ENCODE measurements around the gene FAM181A. TPM values are rescaled to one million over a fixed set of nuclear protein-coding genes. Genes with fewer than 3 reads are reported as not detected.

FAM181A gene
- total and polyA plus RNA-seq, 8 donors, result not detected

DNA sequence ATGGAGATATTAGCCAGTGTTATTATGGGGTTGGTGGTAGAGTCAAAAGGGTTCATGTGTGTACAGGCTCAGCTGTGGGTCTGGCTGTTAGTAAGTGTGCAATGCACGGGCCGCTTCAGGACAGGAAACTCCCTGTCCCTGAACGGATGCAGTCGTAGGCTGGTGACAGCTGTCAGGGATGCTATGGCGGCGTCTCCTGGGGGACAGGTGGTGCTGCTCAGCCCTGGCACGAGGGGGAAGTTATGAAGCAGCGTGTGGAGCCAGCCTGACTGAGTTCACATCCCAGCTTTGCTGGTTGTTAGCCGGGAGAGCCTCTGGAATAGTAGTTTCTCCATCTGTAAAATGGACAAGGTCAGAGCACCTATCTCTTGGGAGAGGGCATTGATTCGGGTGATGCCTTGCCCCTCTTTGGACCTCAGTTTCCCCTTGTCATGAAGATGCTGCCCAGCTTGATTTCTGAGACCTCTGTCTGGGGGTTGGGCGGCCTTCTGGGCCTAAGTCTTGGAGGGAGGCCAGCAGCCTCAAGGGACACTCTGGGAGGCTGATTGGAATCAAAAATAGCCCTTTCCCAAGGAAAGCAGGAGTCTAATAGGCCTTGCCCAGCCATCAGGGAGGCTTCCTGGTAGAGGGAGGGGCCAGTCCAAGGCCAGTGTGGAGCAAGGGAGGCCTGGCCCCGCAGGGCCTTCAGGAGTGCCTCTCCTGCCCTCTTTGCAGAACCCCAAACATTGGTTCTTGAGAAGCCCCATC, 42.1 kb downstream of the FAM181A start:
- H3K36me3 ChIP-seq, result no peaks in the 10 kb centered on the region
- TF ChIP-seq POLR2A (IDR thresholded peaks at IDR 0.05), result no peak
- no peak for TF ChIP-seq EP300 (IDR thresholded peaks at IDR 0.05)
- no peak for TF ChIP-seq POLR2AphosphoS5 (IDR thresholded peaks at IDR 0.05)
- TF ChIP-seq, protein P1, sequence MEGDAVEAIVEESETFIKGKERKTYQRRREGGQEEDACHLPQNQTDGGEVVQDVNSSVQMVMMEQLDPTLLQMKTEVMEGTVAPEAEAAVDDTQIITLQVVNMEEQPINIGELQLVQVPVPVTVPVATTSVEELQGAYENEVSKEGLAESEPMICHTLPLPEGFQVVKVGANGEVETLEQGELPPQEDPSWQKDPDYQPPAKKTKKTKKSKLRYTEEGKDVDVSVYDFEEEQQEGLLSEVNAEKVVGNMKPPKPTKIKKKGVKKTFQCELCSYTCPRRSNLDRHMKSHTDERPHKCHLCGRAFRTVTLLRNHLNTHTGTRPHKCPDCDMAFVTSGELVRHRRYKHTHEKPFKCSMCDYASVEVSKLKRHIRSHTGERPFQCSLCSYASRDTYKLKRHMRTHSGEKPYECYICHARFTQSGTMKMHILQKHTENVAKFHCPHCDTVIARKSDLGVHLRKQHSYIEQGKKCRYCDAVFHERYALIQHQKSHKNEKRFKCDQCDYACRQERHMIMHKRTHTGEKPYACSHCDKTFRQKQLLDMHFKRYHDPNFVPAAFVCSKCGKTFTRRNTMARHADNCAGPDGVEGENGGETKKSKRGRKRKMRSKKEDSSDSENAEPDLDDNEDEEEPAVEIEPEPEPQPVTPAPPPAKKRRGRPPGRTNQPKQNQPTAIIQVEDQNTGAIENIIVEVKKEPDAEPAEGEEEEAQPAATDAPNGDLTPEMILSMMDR (IDR thresholded peaks at IDR 0.05), result no peak
- peak overlapping the region in 4 of 5 donors; percentile 52 to 90 (median 76) for H3K27ac ChIP-seq
- H3K9me3 ChIP-seq, result no peaks in the 10 kb centered on the region
- no peak overlapping the region for H3K4me3 ChIP-seq
- no peaks in the 10 kb centered on the region for H3K27me3 ChIP-seq
- 74 to 89% (median 81%) methylated on average over 12 of the region's 12 CpGs for WGBS, 5 donors
- DNase-seq, result no peak
- H3K4me1 ChIP-seq, result peaks cover 9 to 71% (median 38%) of the 10 kb centered on the region in 4 donors
- intact Hi-C loops (cut with DNase I; ENCODE audit: low total_unique reads), result no loop called here

DNA sequence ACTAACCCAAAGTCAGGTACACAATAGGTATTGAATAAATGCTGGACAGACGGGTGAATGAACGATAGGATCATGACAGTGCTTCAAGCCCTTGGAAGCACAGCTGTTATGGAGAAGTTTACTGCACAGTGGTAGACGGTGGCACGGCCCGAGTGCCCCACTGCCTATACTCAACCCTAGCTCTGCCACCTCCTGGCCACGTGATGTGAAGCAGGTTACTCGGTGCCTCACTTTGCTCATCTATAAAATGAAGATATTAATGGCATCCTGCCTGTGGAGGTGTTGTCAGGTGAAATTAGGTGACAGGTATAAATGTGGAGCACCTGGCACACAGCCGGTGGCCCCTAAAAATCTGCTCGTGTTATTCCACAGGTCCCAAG, 43.4 kb downstream of the FAM181A start:
- Histone ChIP-seq H3K9me3 (no peaks in the 10 kb centered on the region), H3K36me3 (no peaks in the 10 kb centered on the region), H3K27ac (peak overlapping the region in 4 of 5 donors; percentile 52 to 90 (median 76)), H3K4me1 (peaks cover 9 to 67% (median 37%) of the 10 kb centered on the region in 4 donors), H3K27me3 (no peaks in the 10 kb centered on the region), H3K4me3 (peak overlapping the region; percentile 23 to 48 (median 38))
- WGBS, 5 donors, result 32 to 47% (median 36%) methylated on average over 9 of the region's 9 CpGs
- intact Hi-C loops (cut with DNase I; ENCODE audit: low total_unique reads), result no loop called here
- TF ChIP-seq POLR2AphosphoS5 (IDR thresholded peaks at IDR 0.05), result no peak
- TF ChIP-seq, protein P1 (IDR thresholded peaks at IDR 0.05), result peak in 1 of 7 experiments; percentile 20
- peak; percentile 60 to 65 for DNase-seq

DNA sequence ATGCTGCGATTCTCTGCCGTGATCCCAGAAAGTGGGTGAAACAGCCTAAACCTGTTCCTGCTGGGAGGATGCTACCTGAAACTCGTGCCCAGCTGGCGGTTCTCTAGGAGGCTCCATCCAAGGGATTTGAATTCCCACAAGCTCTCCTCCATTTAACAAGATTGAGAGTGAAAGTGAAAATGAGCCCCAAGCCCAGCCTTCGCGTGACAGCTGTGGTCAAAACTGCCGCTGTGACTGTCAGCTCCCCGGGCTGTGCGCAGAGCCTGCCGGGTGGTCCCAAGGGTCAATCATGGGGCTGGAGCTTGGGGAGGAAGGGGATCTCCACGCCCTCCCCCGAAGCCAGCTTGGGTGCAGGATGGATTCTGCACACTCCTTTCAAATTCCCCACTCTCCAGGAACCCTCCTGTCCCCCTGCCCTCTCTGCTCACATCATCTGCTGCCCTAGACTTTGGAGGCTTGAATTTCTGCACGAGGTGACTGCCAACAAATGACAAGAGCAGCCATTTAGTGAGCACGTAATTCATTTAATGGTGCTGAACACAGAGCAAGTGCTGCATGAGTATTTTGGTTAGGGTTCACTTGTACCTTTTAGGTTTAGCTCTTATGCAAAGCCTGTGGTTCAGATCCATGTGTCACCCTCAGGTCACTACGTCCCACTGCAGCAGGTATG, 44.0 kb downstream of the FAM181A start:
- H3K27ac ChIP-seq, result peak overlapping the region in 4 of 5 donors; percentile 52 to 90 (median 76)
- peak; percentile 50 to 54 for DNase-seq
- H3K4me1 ChIP-seq, result peaks cover 9 to 61% (median 36%) of the 10 kb centered on the region in 4 donors
- H3K9me3 ChIP-seq, result no peaks in the 10 kb centered on the region
- H3K27me3 ChIP-seq, result no peaks in the 10 kb centered on the region
- intact Hi-C loops (cut with DNase I; ENCODE audit: low total_unique reads), result no loop called here
- WGBS, 5 donors, result 31 to 45% (median 40%) methylated on average over 11 to 15 of the region's 15 CpGs
- no peaks in the 10 kb centered on the region for H3K36me3 ChIP-seq
- TF ChIP-seq, protein P1 (IDR thresholded peaks at IDR 0.05), result peak in 1 of 7 experiments; percentile 7
- TF ChIP-seq POLR2A (IDR thresholded peaks at IDR 0.05), result no peak
- H3K4me3 ChIP-seq, result peak overlapping the region; percentile 23 to 48 (median 38)

DNA sequence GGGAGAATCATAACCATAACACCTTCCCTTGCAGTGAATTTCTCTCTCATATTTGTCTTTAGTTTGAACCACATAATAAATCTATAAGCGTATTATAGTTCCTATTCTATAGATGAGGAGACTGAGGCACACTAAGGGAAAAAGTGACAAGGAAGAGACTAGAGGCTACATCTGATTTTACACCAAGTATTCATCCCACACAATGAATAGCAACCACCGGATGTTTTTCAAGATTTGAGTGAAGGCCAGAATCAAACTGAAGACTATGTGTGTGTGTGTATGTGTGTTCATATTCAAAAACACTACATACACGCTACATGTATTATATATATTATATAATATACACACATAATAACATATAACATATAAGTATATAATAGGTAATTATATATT, 44.5 kb downstream of the FAM181A start:
- WGBS, 5 donors, result 71 to 84% (median 74%) methylated on average over 3 of the region's 3 CpGs
- Histone ChIP-seq H3K27me3 (no peaks in the 10 kb centered on the region), H3K36me3 (no peaks in the 10 kb centered on the region), H3K27ac (peak overlapping the region in 3 of 5 donors; percentile 73 to 90 (median 79)), H3K9me3 (no peaks in the 10 kb centered on the region), H3K4me1 (peaks cover 9 to 57% (median 33%) of the 10 kb centered on the region in 4 donors), H3K4me3 (peak overlapping the region in 3 of 4 donors; percentile 23 to 48 (median 38))
- no peak for DNase-seq
- intact Hi-C loops (cut with DNase I; ENCODE audit: low total_unique reads), result no loop called here
- TF ChIP-seq, protein P1 (IDR thresholded peaks at IDR 0.05), result no peak
- TF ChIP-seq POLR2AphosphoS5 (IDR thresholded peaks at IDR 0.05) (no peak), EP300 (IDR thresholded peaks at IDR 0.05) (no peak), POLR2A (IDR thresholded peaks at IDR 0.05) (no peak)

All from stomach (tissue), 9 donors.